Hypothalamus (tissue), 51 donors: ENCODE results near the gene FOSL1.
A peak's percentile ranks its signal among the peaks of the same experiment; 100 is the strongest.

Experiments
- DNase-seq, 51 donors: peaks; one replicate each; lab custom pipeline; 2025; lab: John Stamatoyannopoulos, UW

Gene FOSL1

GRCh38 chr11:65866509-65867283, 33.5 kb downstream of the FOSL1 start:
- no peak for DNase-seq

GRCh38 chr11:65865550-65866172, 34.5 kb downstream of the FOSL1 start:
- DNase-seq: no peak

DNA sequence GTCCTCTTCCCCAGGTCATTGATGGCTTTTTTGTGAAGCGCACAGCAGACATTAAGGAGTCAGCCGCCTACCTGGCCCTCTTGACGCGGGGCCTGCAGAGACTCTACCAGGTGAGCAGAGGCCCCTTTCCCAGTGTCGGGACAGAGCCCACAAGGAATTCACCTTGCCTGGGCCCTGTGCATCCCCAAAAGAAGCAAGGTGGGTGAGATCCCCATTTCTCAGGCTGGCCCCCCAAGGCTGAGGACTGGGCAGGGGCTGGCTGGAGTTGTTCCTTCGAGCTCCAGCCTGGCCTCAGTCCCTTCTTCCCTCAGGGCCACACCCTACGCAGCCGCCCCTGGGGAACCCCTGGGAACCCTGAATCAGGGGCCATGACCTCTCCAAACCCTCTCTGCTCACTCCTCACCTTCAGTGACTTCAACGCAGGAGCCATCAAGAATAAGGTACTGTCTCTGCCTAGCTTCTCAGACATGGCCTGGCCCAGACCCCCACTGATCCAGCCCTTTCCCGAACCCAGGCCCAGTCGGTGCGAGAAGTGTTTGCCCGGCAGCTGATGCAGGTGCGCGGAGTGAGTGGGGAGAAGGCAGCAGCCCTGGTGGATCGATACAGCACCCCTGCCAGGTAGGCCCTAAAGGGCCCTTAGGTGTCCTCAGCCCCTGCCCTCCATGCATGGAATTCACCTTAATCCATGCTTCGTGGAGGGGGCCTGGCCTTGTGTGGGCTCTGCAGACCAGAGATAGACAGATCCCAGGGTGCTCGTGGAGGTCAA, 35.3 kb downstream of the FOSL1 start:
- no peak for DNase-seq

- no peak for DNase-seq
Observed at GRCh38 chr11:65863889-65864705, 36.1 kb downstream of the FOSL1 start.

- no peak for DNase-seq
Observed at GRCh38 chr11:65862941-65863888, 37.0 kb downstream of the FOSL1 start.

DNA sequence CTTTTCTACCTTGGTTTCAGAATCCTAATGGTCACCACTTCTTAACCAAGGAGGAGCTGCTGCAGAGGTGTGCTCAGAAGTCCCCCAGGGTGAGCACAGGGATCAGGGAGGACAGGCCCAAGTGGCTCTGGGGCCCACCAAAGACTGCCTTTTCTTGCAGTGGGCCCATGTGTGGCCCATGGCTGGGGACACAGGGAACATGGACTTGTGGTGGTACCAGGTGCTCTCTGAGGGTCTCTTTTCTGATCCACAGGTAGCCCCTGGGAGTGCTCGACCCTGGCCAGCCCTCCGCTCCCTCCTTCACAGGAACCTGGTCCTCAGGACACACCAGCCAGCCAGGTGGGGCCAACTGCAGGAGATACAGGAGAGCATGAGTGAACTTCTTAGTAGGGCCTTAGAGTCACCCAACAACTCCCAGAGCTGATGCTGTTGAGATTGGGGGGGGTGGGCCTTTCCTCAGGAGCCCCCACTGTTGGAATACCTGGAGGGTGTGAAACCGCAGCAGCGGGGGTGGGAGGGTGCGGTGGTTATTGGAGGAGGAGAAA, 37.9 kb downstream of the FOSL1 start:
- DNase-seq: no peak

DNA sequence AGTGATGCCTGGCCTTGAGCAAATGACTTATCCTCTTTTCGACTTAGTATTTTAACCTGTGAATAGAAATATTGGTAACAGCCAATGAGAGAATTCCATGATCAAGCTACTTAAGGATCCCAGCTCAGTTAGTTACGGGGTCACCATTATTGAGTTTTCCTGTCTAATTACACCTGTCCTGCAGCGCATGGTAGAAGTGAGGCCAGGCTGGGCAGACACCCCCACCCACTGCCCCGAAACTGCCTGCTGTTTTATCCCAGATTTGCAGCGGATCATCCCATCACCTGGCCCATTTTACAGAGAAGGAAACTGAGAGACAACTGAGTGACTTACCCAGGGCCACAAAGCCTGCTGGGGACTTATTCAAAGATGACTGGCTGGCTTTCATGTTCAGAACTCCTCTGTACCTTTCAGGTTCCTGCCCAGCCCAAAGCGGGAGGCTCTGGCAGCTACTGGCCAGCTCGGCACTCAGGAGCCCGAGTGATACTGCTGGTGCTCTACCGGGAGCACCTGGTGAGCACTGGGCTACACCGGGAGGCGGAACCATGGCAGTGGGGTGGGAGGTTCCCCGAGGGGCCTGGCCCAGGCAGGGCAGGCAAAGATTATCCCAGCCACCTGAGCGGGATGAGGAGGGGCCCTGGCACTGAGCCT, 38.5 kb downstream of the FOSL1 start:
- no peak for DNase-seq

DNA sequence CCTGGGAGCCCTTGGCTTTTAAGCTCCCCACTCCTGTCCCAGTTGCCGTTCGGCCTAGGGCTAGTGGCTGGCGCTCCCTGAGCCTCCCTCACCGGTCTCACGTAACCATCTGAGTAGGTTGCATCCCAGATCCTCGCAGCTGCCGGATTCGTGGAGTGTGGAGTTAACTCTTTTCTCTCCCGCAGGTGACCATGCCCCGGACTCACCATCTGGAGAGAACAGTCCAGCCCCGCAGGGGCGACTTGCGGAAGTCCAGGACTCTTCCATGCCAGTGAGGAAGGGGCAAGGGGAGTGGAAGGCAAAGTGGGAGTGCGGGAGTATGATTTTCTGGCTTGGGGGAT, 39.1 kb downstream of the FOSL1 start:
- no peak for DNase-seq

GRCh38 chr11:65860278-65861164, 39.7 kb downstream of the FOSL1 start, which contains the start of gene MUS81:
TSS of gene MUS81 (plus strand) at chr11:65860433. CDS start at chr11:65860754, 321 bp downstream.
- DNase-seq: peak; percentile 64 to 95 (median 89)

DNA sequence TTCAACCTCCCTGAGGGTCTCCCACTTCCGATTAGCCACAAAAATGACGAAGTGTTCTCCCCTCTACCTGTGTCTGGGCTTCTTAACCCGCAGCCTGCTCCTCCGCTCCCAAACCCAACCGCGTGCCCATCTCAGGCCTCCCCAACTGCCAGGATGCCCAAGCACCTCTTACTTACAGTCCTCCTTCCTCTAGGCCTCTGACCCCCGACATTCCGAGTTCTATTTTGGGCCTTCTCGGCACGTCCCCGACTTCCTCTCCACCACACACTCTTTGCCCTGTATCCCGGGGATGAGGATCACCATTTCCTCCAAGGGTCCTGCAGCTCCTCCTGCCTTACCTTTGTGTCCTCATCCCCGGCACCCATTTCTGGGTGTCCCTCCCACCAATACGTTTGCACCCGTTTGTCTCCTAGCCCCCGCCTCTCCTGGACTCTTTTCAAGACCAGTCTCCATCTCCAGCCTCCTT, 40.3 kb downstream of the FOSL1 start:
- peak in 13 of 51 donors; percentile 45 to 89 (median 64) for DNase-seq

- peak; percentile 46 to 99 (median 94) for DNase-seq
Observed at GRCh38 chr11:65859095-65859811, 40.9 kb downstream of the FOSL1 start.

- peak in 1 of 51 donors; percentile 57 for DNase-seq
Observed at GRCh38 chr11:65858681-65859087, 41.5 kb downstream of the FOSL1 start.

DNA sequence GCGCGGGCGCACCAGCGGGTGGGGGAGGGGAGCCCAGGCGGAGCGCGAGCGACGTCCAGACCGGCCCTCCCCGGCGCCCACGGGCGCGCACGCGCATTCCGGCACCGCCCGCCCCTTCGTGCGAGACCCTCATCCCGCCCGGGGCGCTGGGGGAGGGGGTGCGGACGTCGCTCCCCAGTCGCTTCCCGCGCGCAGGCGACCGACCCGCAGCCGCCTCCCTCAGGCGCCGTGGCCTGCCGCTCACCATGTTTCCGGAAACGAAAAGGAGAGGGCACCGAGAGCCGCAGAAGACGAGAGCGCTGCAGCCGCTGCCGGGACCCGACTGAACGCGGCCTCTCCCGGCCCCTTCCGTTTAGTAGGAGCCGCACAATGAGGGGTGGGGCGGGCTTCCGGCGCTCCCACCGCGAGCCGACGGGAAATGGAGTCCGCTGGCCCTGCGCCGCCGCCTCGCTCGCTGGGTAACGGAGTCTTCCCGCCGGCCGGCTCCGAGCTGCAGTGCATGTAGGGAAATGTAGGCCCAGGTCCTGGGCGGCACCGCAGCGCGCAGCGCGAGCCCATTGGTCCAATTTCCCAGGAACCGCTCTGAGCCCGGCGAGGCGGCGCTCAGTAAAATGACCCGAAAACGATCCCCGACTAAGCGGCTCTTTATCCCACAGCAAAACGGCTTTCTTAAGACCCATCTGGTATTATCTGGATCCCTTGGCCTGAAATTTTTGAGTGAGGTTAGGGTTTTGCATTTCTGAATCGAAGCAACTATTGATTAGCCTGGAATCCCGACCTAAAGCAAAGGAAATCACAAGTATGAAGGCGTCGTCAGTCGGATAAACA, 42.1 kb downstream of the FOSL1 start, which contains the start of gene CFL1:
Gene CFL1 (minus strand): TSS at position 328 of the 828 bp plus-strand sequence. CDS start 81 bp downstream, at position 247.
- DNase-seq: peak; percentile 72 to 99 (median 96)

GRCh38 chr11:65857500-65857852, 42.7 kb downstream of the FOSL1 start:
- peak in 21 of 51 donors; percentile 50 to 77 (median 63) for DNase-seq

GRCh38 chr11:65856689-65857499, 43.3 kb downstream of the FOSL1 start:
- peak in 50 of 51 donors; percentile 19 to 88 (median 74) for DNase-seq
